CD14-positive monocyte (primary cell): ENCODE results near the gene GINS1. TPM values are rescaled to one million over a fixed set of nuclear protein-coding genes. Genes with fewer than 3 reads are reported as not detected.

Experiments
- DNase-seq, 3 donors: peaks; one replicate each; pipeline ENCODE4 v3.0.0-alpha.2; 2011 to 2022
- H2AFZ ChIP-seq: 2 replicates; pipeline ENCODE4 v1.6.0; 2012; ENCODE audit warnings: mild to moderate bottlenecking, low read depth, low read length, inconsistent platforms; ENCODE audit not compliant: insufficient read depth, poor library complexity, severe bottlenecking
- H3K27ac ChIP-seq, 2 donors: 1 replicate in 1 of 2; 2 replicates in 1 of 2; pipeline ENCODE4 v1.5.1; 2012 to 2013; ENCODE audit warnings: low read length in 2 of 2, control low read depth in 1 of 2, inconsistent platforms in 1 of 2, low read depth in 1 of 2, mild to moderate bottlenecking in 1 of 2
- H3K27me3 ChIP-seq, 2 donors: one replicate each; pipeline versions ENCODE4 v1.6.0 to v1.6.1; 2011 to 2013; ENCODE audit warnings: low read length in 2 of 2; ENCODE audit not compliant: control insufficient read depth in 2 of 2, insufficient read depth in 2 of 2
- H3K36me3 ChIP-seq, 2 donors: replicated peaks in 1 of 2; 1 replicate in 1 of 2; 2 replicates in 1 of 2; pipeline versions ENCODE4 v1.5.1 to v1.6.1; 2012 to 2013; ENCODE audit warnings: low read length in 2 of 2, control low read depth in 1 of 2, inconsistent platforms in 1 of 2, mild to moderate bottlenecking in 1 of 2; ENCODE audit not compliant: insufficient read depth in 2 of 2, control insufficient read depth in 1 of 2
- H3K4me1 ChIP-seq, 2 donors: 1 replicate in 1 of 2; 2 replicates in 1 of 2; pipeline versions ENCODE4 v1.5.1 to v1.6.1; 2012 to 2013; ENCODE audit warnings: low read length in 2 of 2, control low read depth in 1 of 2, inconsistent platforms in 1 of 2, mild to moderate bottlenecking in 1 of 2, moderate library complexity in 1 of 2; ENCODE audit not compliant: insufficient read depth in 2 of 2, control insufficient read depth in 1 of 2
- H3K4me2 ChIP-seq: replicated peaks from 2 replicates; pipeline ENCODE3; 2012; ENCODE audit warnings: low read length, moderate library complexity, mild to moderate bottlenecking; ENCODE audit not compliant: poor library complexity, severe bottlenecking; ENCODE audit errors: extremely low read depth
- H3K4me3 ChIP-seq, 3 experiments: fragments of 200-600 bp in 1 of 3; sonication (generic) in 1 of 3; replicated peaks in 1 of 3; 1 replicate in 2 of 3; 2 replicates in 1 of 3; pipeline ENCODE4 v1.5.1; 2011 to 2013; ENCODE audit warnings: low read length in 3 of 3, mild to moderate bottlenecking in 3 of 3, control low read depth in 2 of 3, low read depth in 2 of 3, inconsistent platforms in 1 of 3, moderate library complexity in 1 of 3
- H3K79me2 ChIP-seq: 2 replicates; pipeline ENCODE4 v1.6.0; 2012; ENCODE audit warnings: mild to moderate bottlenecking, control low read depth, inconsistent platforms, low read length, moderate library complexity; ENCODE audit not compliant: insufficient read depth
- H3K9ac ChIP-seq: 2 replicates; pipeline ENCODE4 v1.6.0; 2017; ENCODE audit warnings: low read length, mild to moderate bottlenecking; ENCODE audit not compliant: insufficient read depth, poor library complexity, severe bottlenecking
- H3K9me3 ChIP-seq, 2 donors: replicated peaks in 1 of 2; 1 replicate in 1 of 2; 2 replicates in 1 of 2; pipeline versions ENCODE4 v1.5.1 to v1.6.1; 2012 to 2013; ENCODE audit warnings: low read length in 2 of 2, control low read depth in 1 of 2; ENCODE audit not compliant: control insufficient read depth in 1 of 2, insufficient read depth in 1 of 2
- H4K20me1 ChIP-seq: 2 replicates; pipeline ENCODE4 v1.6.0; 2012; ENCODE audit warnings: mild to moderate bottlenecking, low read length, control low read depth, moderate library complexity; ENCODE audit not compliant: insufficient read depth
- H3K27ac Mint-ChIP-seq, 7 donors: one replicate each; pipeline ENCODE4 v1.8.0; 2020; ENCODE audit warnings: mild to moderate bottlenecking in 7 of 7, mixed read lengths in 7 of 7, moderate library complexity in 6 of 7, inconsistent platforms in 2 of 7
- H3K27me3 Mint-ChIP-seq, 3 donors: one replicate each; pipeline ENCODE4 v1.8.0; 2021 to 2022; ENCODE audit warnings: low read depth in 3 of 3, mild to moderate bottlenecking in 3 of 3, mixed read lengths in 3 of 3, moderate library complexity in 3 of 3, inconsistent platforms in 1 of 3
- H3K36me3 Mint-ChIP-seq, 2 donors: one replicate each; pipeline ENCODE4 v1.8.0; 2020; ENCODE audit warnings: mixed read lengths in 2 of 2, inconsistent platforms in 1 of 2, mild to moderate bottlenecking in 1 of 2
- H3K4me1 Mint-ChIP-seq: one replicate; pipeline ENCODE4 v1.8.0; 2020; ENCODE audit warnings: mild to moderate bottlenecking, mixed read lengths
- H3K4me3 Mint-ChIP-seq, 2 donors: one replicate each; pipeline ENCODE4 v1.8.0; 2020; ENCODE audit warnings: mild to moderate bottlenecking in 2 of 2, mixed read lengths in 2 of 2, moderate library complexity in 1 of 2
- H3K9me3 Mint-ChIP-seq, 7 donors: one replicate each; pipeline ENCODE4 v1.8.0; 2020 to 2022; ENCODE audit warnings: mixed read lengths in 7 of 7, mild to moderate bottlenecking in 6 of 7, moderate library complexity in 6 of 7, inconsistent platforms in 2 of 7
- CTCF ChIP-seq: fragments of 200-600 bp; IDR thresholded peaks from one replicate; pipeline ENCODE4 v1.8.0; 2022; ENCODE audit warnings: antibody characterized with exemption, mild to moderate bottlenecking
- WGBS: methylation state at CpG from one replicate; pipeline ENCODE4 v1.1.5; 2013; ENCODE audit warnings: missing lambda C conversion rate; ENCODE audit not compliant: insufficient coverage; 5-methylcytosine and 5-hydroxymethylcytosine counted together
- intact Hi-C, 2 donors: fragments of 100-400 bp; cut with micrococcal nuclease; formaldehyde crosslinking; loops; one replicate each; pipeline versions ENCODE4 v1.15.0 to v1.15.1; 2023
- polyA plus RNA-seq, 3 donors: library from polyadenylated mRNA; depleted of rRNA in 1 of 3; unstranded in 2 of 3; stranded (reverse) in 1 of 3; fragments of 300-500 nt in 2 of 3; fragments of >200 nt in 1 of 3; fragmentation: Illumina TruSeq in 2 of 3; gene quantifications; 1 replicate in 2 of 3; 2 replicates in 1 of 3; pipeline ENCODE4 v1.2.3, GENCODE V29; 2012 to 2021

Gene GINS1
- polyA plus RNA-seq, 3 donors = 0.16 to 0.48 (median 0.28) TPM

GRCh38 chr20:25361287-25361683, 46.2 kb upstream of the GINS1 start:
- H3K27ac Mint-ChIP-seq = peak overlapping the region in 5 of 7 donors; percentile 83 to 94 (median 89)
- Histone ChIP-seq H3K4me1 (peaks cover 12 to 17% of the 10 kb centered on the region in 2 donors), H3K27me3 (no peaks in the 10 kb centered on the region), H3K9ac (peak overlapping the region; percentile 74), H3K4me3 (peak overlapping the region in 2 of 3 experiments; percentile 40 to 73), H3K9me3 (no peaks in the 10 kb centered on the region), H3K79me2 (peaks cover 71% of the 10 kb centered on the region), H3K36me3 (no peaks in the 10 kb centered on the region), H2AFZ (peak overlapping the region; percentile 92), H4K20me1 (no peaks in the 10 kb centered on the region), H3K4me2 (peak overlapping the region; percentile 74), H3K27ac (peak overlapping the region; percentile 67 to 89)
- no peak for TF ChIP-seq CTCF
- WGBS = 100% methylated on average over 1 of the region's 6 CpGs
- no peaks in the 10 kb centered on the region for H3K36me3 Mint-ChIP-seq
- no peaks in the 10 kb centered on the region for H3K27me3 Mint-ChIP-seq
- no peak for DNase-seq
- H3K9me3 Mint-ChIP-seq = peaks cover 0 to 3% (median 0%) of the 10 kb centered on the region in 7 donors
- intact Hi-C loops = no loop called here
- peak overlapping the region; percentile 78 to 90 for H3K4me3 Mint-ChIP-seq
- peaks cover 25% of the 10 kb centered on the region for H3K4me1 Mint-ChIP-seq

- Histone ChIP-seq H3K36me3 (no peaks in the 10 kb centered on the region), H3K27ac (no peak overlapping the region), H3K9me3 (no peaks in the 10 kb centered on the region), H3K4me3 (no peak overlapping the region), H3K27me3 (no peaks in the 10 kb centered on the region), H3K9ac (no peak overlapping the region), H2AFZ (no peak overlapping the region), H3K4me2 (no peak overlapping the region), H3K4me1 (peaks cover 12 to 15% of the 10 kb centered on the region in 2 donors), H3K79me2 (peaks cover 60% of the 10 kb centered on the region), H4K20me1 (no peaks in the 10 kb centered on the region)
- no CpG with 5 or more reads among the region's 3 CpGs for WGBS
- no peak for DNase-seq
- intact Hi-C loops = no loop called here
- Mint-ChIP-seq H3K27ac (peak overlapping the region in 4 of 7 donors; percentile 33 to 69 (median 50)), H3K27me3 (peaks cover 0 to 2% (median 0%) of the 10 kb centered on the region in 3 donors), H3K9me3 (peaks cover 0 to 3% (median 0%) of the 10 kb centered on the region in 7 donors), H3K36me3 (peaks cover 12% of the 10 kb centered on the region in 2 donors), H3K4me1 (peaks cover 24% of the 10 kb centered on the region), H3K4me3 (no peak overlapping the region)
- no peak for TF ChIP-seq CTCF
Measured at GRCh38 chr20:25364180-25364788, 43.2 kb upstream of the GINS1 start.
